ENCODE data around the gene SLC12A9.
A peak's percentile ranks its signal among the peaks of the same experiment; 100 is the strongest.
"Not testable (repeated sequence)": the region's sequence is repeated elsewhere in the genome, so short reads cannot be mapped to it uniquely, and the experiment has no call there.

The SLC12A9 gene

GRCh38 chr7:100826514-100827329, 25.8 kb upstream of the SLC12A9 start:
- no peak for DNase-seq

GRCh38 chr7:100827330-100828226, 24.9 kb upstream of the SLC12A9 start, which contains the start of gene EPHB4:
Gene EPHB4, minus strand, starts transcription at chr7:100827523. Its CDS starts 493 bp downstream, at chr7:100827030.
- peak; percentile 26 for DNase-seq

DNA sequence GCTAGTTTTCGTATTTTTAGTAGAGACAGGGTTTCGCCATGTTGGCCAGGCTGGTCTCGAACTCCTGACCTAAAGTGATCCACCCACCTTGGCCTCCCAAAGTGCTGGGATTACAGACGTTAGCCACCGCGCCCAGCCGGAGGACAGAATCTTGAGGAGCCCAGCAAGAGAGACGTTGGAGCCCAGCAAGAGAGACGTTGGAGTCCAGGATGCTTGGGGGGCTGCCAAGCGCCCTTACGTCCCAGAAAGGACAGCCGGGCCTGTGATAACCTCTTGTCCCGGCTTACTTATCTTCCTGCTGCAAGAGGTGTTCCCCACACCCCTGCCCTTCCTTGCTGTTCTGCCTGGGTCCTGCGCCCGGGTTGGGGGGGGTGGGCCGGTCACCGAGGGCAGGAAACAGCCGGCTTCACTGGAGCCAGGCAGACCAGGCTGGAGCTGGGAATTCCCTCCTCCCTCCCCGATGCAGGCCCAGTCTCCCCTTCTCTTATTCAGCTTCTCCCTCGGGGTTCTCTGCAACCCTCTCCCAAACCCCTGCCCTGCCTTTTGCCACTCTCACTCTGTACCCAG, 23.3 kb upstream of the SLC12A9 start:
- no peak for DNase-seq

- DNase-seq, result no peak
Observed at GRCh38 chr7:100830396-100830795, 22.1 kb upstream of the SLC12A9 start.

GRCh38 chr7:100832281-100832633, 20.3 kb upstream of the SLC12A9 start:
- DNase-seq, result no peak

GRCh38 chr7:100835903-100836811, 16.4 kb upstream of the SLC12A9 start:
- DNase-seq, result no peak

DNA sequence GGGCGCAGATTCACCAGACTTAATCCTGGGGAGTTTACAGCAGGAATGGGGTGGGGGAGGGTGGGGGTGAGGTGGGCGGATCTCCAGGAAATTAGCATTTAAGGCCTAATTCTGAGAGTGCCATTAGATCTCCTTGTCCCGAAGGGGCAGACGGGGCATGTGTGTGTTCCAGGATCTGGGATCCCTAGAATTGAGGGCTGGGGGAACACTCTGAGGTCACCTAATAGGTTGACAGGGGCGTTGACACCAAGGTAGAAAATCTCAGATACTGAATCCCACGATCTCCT, 15.8 kb upstream of the SLC12A9 start:
- no peak for DNase-seq

DNA sequence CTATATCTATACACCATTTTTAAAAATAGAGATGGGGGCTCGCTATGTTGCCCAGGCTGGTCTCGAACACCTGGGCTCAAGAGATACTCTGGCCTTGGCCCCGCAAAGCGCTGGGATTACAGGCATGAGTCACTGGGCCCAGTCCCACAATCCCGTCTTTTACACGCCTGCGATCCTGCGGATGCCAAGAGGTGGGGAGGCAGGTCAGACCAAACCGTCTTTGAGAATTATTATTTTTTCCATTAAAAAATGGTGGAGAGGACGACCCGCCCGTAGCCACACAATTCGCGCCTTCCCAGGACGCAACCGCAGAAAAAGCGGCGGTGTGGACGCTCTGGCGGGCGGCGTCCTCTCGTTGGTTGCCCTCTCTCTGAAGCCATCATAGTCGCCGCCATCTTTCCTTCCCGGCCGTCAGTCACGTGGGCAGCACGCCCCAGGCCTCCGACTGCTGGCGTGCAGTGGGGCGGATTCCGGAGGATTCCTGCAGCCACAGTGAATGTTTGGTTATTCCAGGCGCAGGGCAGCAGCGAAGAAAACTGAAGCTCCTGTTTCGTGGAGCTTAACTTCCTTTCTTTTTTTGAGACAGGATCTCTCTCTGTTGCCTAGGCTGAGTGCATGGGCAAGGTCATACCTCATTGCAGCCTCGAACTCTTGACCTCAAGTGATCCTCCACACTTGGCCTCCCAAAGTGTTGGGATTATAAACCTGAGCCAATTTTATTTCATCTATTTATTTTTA, 15.2 kb upstream of the SLC12A9 start:
- DNase-seq, result peak; percentile 84

GRCh38 chr7:100839361-100839760, 13.2 kb upstream of the SLC12A9 start:
- no peak for DNase-seq

- DNase-seq, result no peak
Observed at GRCh38 chr7:100840470-100841100, 11.9 kb upstream of the SLC12A9 start.

DNA sequence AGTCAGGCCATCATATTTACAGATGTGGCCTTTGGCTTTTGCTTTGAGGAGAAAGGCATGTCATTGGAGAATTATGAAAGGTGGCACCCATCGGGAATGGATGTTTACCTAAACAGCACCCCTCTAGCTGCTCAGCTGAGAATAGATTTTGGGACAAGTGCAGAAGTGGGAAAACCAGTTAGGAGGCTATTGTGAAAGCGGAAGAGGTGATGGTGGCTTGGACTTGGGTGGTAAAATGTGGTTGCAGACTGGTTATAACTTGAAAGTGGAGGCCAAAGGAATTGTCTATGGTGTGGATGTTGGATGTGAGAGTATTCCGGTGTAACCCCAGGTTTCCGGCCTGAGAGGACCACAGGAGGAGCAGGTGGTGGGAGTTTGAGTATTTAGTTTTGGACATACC, 5.2 kb upstream of the SLC12A9 start:
- DNase-seq, result no peak

GRCh38 chr7:100854146-100854895, 1.8 kb downstream of the SLC12A9 start:
- no peak for DNase-seq

DNA sequence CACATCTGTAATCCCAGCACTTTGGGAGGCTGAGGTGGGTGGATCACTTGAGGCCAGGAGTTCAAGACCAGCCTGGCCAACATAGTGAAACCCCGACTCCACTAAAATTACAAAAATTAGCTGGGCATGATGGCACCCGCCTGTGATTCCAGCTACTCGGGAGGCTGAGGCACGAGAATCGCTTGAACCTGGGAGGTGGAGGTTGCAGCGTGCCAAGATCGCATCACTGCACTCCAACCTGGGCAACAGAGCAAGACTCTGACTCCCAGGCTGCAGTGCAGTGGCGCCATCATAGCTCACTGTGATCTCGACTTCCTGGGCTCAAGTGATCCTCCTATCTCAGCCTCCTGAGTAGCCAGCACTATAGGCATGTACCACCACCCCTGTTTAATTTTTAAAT, 2.4 kb downstream of the SLC12A9 start:
- DNase-seq, result not testable (repeated sequence)

GRCh38 chr7:100855515-100855914, 3.0 kb downstream of the SLC12A9 start:
- no peak for DNase-seq

DNA sequence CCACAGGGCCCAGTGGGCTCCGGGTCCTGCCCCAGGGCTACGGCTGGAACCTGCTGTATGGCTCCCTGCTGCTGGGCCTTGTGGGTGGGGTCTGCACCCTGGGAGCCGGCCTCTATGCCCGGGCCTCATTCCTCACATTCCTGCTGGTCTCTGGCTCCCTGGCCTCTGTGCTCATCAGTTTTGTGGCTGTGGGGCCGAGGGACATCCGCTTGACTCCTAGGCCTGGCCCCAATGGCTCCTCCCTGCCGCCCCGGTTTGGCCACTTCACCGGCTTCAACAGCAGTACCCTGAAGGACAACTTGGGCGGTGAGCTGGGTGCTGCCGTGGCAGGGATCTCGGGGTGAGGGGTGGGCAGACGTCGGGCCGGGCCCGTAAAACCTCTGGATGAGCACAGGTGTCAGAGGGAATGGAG, 4.4 kb downstream of the SLC12A9 start:
- no peak for DNase-seq

GRCh38 chr7:100859856-100860255, 7.3 kb downstream of the SLC12A9 start:
- no peak for DNase-seq

- no peak for DNase-seq
Observed at GRCh38 chr7:100860702-100861615, 8.4 kb downstream of the SLC12A9 start.

DNA sequence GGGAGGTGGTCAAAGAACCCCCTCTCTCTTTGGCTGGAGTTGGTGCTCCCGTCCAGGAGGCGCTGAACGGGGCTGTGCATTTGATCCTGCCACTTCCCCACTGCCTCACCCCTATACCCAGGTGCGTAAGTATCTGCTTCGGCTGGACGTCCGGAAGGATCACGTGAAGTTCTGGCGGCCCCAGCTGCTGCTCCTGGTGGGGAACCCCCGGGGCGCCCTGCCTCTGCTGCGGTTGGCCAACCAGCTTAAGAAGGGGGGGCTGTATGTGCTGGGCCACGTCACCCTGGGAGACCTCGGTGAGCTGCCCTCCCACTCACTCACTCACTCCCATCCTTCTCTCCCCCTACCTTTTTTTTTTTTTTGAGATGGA, 9.1 kb downstream of the SLC12A9 start:
- DNase-seq, result no peak

GRCh38 chr7:100863406-100863950, 11.0 kb downstream of the SLC12A9 start:
- no peak for DNase-seq

Data from stimulated activated CD8-positive, alpha-beta memory T cell treated with anti-CD3 and anti-CD28 coated beads, Interleukin-4, amount 100 ng/mL, for 48 hours (primary cell).